ENCODE measurements around the gene TENM4.

The TENM4 gene

GRCh38 chr11:78744202-78744601, 696.6 kb downstream of the TENM4 start:
- TF ChIP-seq CTCF (IDR thresholded peaks at IDR 0.05; ENCODE audit: low read depth, low read length), result no peak
- DNase-seq (ENCODE audit: extremely low read depth, low read depth), result no peak

- no peak for DNase-seq (ENCODE audit: extremely low read depth, low read depth)
- no peak for TF ChIP-seq CTCF (IDR thresholded peaks at IDR 0.05; ENCODE audit: low read depth, low read length)
Measured at GRCh38 chr11:78742430-78742829, 698.4 kb downstream of the TENM4 start.

- DNase-seq (ENCODE audit: extremely low read depth, low read depth), result no peak
- no peak for TF ChIP-seq CTCF (IDR thresholded peaks at IDR 0.05; ENCODE audit: low read depth, low read length)
Measured at GRCh38 chr11:78741741-78742140, 699.1 kb downstream of the TENM4 start.

- DNase-seq (ENCODE audit: extremely low read depth, low read depth), result no peak
Measured at GRCh38 chr11:78740199-78741071, 700.4 kb downstream of the TENM4 start.

GRCh38 chr11:78737891-78738290, 702.9 kb downstream of the TENM4 start:
- no peak for TF ChIP-seq CTCF (IDR thresholded peaks at IDR 0.05; ENCODE audit: low read depth, low read length)
- no peak for DNase-seq (ENCODE audit: extremely low read depth, low read depth)

More at GRCh38 chr11:78740199-78741071, 700.4 kb downstream of the TENM4 start:
- TF ChIP-seq CTCF (IDR thresholded peaks at IDR 0.05; ENCODE audit: low read depth, low read length), result no peak

- no peak for DNase-seq (ENCODE audit: extremely low read depth, low read depth)
- TF ChIP-seq CTCF (IDR thresholded peaks at IDR 0.05; ENCODE audit: low read depth, low read length), result no peak
Measured at GRCh38 chr11:78737301-78737700, 703.5 kb downstream of the TENM4 start.

GRCh38 chr11:78735711-78736110, 705.1 kb downstream of the TENM4 start:
- no peak for TF ChIP-seq CTCF (IDR thresholded peaks at IDR 0.05; ENCODE audit: low read depth, low read length)
- no peak for DNase-seq (ENCODE audit: extremely low read depth, low read depth)

All from AG09319 (cell line).